CD4-positive, alpha-beta T cell treated with Interleukin-4 for 4 hours (primary cell): Measurements from ENCODE around the gene RALB.
A peak's percentile ranks its signal among the peaks of the same experiment; 100 is the strongest.

Source experiments
- DNase-seq: peaks from one replicate; pipeline ENCODE4 v3.0.0-alpha.2; 2020

Gene RALB

GRCh38 chr2:120265006-120265405, 12.4 kb downstream of the RALB start:
- DNase-seq: no peak

DNA sequence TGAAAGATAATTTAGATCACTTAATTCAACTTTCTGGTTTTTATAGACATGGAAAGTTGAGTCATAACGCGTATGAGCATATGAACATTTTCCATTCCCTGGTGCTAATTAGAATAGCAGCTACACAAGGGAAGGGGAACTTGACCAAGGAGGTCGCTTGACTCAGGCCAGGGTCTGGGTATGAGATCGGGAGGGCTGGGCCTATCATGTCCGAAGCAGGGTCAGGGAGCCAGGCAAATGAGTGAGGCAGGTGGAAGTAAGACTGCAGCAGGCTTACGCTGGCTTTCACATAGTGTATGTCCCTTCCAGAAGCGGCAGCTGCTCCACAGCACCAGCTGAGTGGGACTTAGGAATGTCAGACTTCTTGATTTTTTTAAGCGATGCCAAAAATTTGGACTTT, 14.7 kb downstream of the RALB start:
- no peak for DNase-seq

DNA sequence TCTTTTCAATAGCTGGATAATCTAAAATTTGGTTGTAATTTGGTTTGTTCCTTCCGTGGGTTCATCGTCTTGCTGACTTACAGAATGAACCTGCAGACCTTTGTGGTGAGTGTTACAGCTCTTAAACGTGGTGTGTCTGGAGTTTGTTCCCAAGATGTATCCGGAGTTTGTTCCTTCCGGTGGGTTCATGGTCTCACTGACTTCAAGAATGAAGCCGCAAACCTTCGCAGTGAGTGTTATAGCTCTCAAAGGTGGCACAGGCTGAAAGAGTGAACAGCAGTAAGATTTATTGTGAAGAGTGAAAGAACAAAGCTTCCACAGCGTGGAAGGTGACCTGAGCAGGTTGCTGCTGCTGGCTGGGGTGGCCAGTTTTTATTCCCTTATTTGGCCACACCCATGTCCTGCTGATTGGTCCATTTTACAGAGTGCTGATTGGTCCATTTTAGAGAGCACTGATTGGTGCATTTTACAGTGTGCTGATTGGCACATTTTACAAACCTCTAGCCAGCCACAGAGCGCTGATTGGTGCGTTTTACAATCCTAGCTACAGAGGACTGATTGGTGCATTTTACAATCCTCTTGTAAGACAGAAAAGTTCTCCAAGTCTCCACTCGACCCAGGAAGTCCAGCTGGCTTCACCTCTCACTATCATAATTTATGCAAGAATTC, 16.6 kb downstream of the RALB start:
- no peak for DNase-seq

DNA sequence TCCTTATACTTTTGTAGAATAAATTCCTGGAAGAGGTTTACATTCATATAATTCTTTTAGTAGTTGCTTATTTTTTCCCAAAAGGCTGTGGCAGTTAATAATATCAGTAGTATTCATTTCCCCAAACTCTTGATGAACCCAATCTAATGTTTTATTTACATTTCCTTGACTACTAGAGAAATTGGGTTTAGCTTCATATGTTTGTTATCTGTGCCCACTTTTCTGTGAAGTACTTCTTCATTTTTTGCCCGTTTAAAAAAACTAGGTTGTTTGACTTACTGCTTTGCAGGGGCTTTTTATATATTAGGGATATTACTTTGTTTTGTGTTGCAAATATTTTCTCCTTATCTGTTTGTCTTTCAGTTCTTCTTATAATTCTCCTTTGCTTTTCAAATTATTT, 17.2 kb downstream of the RALB start:
- DNase-seq: no peak

DNA sequence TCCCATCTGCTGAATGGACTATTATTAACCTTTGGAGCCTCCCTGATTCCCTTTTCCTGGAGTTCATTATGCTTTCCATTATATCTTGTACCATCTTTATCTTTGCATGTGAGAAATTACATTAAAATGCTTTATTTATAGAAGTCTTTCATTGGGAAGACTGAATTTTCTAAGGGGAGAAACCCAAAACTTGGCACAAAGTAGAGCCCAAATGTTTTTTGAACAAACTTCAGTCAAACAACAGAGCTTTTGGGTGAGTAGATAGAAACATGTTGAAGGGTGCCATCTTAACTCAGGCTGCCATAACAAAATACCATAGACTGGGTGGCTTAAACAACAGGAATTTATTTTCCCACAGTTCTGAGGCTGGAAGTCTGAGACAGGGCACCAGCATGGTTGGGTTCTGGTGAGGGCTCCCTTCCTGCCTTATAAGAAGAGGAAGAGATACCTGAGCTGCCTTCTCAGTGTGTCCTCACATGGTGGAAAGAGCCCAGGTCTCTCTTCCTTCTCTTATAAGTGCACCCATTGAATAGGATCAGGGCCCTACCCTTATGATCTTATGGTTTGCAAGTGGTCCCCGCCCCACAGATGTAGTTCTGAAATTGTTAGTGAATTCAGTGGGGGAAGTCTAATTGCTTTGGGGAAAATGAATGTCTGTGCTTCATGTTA, 19.2 kb downstream of the RALB start:
- DNase-seq: no peak

DNA sequence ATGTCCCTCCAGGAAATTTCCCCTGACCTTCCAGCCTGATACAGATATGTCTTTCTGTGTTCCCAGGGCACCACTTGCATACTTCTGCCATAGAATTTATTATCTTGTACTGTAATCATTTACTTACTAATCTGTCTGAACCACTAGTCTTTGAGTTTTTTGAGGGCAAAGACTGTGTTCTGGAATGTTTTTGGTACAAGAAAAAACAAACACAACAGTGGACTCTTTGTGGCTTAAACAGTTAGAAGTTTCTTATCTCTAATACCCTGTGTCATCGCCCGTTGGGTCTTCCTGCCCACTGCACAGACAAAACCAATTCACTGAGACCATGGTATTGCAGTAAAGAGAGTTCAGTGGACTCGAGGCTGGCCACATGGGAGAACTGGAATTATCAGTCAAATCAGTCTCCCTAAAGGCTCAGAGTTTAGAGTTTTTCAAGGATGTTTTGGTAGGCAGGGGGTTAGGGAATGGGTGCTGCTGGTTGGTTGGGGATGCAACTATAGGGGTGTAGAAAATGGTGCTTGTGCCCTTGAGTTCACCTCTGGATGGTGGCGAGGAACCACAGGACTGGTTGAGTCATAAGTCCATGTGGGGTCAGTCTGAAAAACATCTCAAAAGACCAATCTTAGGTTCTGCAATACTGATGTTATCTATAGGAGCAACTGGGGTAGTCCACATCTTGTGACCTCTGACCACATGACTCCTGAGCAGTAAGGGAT, 20.3 kb downstream of the RALB start:
- DNase-seq: no peak

DNA sequence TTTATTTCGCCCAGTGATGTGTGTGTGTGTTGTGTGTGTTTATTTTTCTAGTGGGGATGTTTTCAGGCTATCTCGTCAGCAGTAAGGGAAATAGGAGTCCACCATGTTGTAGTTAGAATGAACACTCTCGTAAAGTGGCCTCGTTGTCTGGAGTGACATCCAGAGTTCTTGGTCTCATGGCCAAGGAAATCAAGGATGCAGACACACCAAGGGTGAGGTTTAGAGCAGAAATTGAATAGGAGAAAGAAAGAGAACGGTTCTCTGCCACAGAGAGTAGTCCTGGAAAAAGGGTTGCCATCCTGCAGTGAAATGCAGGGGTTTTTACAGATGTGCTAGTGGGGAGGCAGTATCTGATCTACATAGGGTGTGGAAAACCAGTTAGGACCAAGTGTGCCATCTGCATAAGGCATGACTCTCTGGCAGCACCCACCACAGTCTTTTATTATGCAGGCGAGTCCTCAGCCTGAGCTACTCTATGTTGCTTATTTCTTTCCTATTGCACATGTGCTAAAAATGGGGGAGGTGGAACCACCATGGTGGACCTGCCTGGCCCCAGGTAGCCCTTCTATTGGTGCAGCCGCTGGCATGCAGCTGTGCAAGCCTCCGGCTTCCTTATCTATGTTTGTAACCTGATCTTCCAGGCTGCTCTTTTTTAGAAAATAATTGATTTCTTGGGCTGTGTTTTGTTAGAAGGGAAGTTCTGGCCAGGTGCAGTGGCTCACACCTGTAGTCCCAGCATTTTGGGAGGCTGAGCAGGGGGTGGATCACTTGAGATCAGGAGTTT, 23.2 kb downstream of the RALB start:
- no peak for DNase-seq

- DNase-seq: no peak
These were observed 25.0 kb downstream of the RALB start for GRCh38 chr2:120277505-120278205.

- DNase-seq: no peak
These were observed 26.2 kb downstream of the RALB start for GRCh38 chr2:120278901-120279300.

GRCh38 chr2:120279708-120280107, 27.1 kb downstream of the RALB start:
- no peak for DNase-seq

GRCh38 chr2:120283649-120284048, 31.0 kb downstream of the RALB start:
- DNase-seq: no peak

- DNase-seq: no peak
These were observed 32.4 kb downstream of the RALB start for GRCh38 chr2:120285056-120285455.

- DNase-seq: peak; percentile 14
These were observed 34.7 kb downstream of the RALB start for GRCh38 chr2:120287183-120288015.

- no peak for DNase-seq
These were observed 35.3 kb downstream of the RALB start for GRCh38 chr2:120288016-120288373.

DNA sequence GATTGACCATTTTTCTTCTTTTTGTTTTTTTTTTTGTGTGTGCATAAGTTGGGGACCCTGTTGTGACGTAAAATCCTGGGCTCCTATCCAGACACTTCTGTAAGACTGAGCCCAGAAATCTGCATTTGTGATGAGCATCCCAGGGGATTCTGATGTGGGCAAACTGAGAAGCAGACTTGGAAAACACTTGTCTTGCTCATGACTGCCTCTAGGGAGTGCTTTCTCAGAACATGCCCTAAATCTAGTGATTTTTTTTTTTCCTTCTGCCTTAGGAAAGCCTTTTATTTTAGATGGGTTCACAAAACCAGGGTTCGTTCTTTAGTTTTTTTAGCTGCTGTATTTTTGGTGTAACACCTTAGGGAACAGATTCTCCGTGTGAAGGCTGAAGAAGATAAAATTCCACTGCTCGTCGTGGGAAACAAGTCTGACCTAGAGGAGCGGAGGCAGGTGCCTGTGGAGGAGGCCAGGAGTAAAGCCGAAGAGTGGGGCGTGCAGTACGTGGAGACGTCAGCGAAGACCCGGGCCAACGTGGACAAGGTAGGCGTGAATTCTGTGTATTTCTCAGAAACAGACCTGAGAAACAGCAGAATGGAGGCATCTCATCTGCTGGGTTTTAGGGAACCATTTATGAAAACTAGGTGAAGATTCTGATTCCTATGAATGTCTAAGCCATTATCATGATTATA, 36.7 kb downstream of the RALB start:
- no peak for DNase-seq

DNA sequence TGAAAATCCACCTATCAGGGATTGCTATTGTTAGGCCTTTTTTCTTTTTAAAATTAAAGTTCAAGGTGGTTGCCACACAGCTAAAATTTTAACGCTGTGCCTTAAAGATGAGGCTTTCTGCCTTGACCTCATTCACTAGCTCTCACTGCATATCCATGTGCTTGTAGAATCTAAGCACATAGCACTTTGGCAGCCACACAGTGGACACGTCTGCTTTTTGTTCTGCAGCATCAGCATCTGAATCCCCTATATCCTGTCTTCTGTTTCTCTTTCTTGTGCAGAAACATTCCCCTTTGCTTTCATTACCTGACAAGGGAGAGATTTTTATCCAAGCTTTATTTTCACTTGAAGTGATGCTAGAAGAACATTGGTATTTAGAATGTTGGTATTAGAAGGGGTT, 38.1 kb downstream of the RALB start:
- DNase-seq: no peak

- DNase-seq: no peak
These were observed 39.0 kb downstream of the RALB start for GRCh38 chr2:120291401-120292311.

DNA sequence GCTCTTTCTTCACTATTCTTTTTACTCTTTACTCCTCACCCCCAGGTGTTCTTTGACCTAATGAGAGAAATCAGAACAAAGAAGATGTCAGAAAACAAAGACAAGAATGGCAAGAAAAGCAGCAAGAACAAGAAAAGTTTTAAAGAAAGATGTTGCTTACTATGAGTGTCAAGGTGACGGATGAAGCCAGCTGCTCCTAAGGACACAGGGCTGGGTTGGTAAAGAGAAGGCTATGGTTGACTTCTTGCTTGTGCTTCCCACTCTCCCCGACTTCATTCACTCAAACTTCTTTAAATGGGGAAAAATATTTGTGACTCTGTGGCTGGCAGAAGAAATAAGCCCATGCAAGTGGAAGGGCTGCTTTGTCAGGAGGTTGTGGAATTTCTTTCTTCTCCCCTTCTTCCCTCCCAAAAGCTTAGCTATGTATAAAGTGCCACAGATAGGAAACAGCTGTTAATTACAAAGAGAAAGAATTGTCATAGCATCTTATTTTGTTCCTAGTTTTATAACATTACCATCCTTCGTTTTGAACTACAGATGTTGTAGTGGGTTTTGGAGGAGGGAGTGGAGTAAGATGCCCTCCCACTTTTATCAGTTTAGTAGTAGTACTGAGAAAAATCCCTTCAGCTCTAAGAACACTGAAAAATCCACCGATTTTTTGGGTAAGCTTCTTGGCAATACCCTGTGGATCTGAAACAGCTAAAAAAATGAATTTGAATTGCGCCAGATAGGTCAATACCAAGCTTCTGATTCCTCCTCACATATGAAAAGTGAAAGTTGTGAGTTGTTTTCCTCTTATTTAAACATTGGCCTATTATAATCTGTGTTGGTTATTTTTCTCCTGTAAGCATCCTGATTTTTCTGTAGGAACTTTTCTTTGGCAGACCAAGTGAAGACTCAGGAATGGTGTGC, 40.7 kb downstream of the RALB start:
- DNase-seq: no peak

- no peak for DNase-seq
These were observed 41.3 kb downstream of the RALB start for GRCh38 chr2:120294008-120294340.
